Thyroid gland (tissue), 4 donors: ENCODE data around the gene C8B. TPM values are rescaled to one million over a fixed set of nuclear protein-coding genes. Genes with fewer than 3 reads are reported as not detected.

Source experiments
- DNase-seq, 2 donors: peaks; one replicate each; pipeline ENCODE4 v3.0.0-alpha.2; 2019
- H3K27ac ChIP-seq, 3 donors: fragments of 200-600 bp; sonication (generic); 1 replicate in 2 of 3; 2 replicates in 1 of 3; pipeline ENCODE4 v1.5.1; 2016 to 2019; ENCODE audit warnings: mild to moderate bottlenecking in 1 of 3, moderate library complexity in 1 of 3
- H3K27me3 ChIP-seq: fragments of 200-600 bp; sonication (generic); one replicate; pipeline ENCODE4 v1.5.1; 2019
- H3K36me3 ChIP-seq, 2 donors: fragments of 200-600 bp; sonication (generic); one replicate each; pipeline ENCODE4 v1.5.1; 2016 to 2019
- H3K4me1 ChIP-seq, 2 donors: fragments of 200-600 bp; sonication (generic); one replicate each; pipeline ENCODE4 v1.5.1; 2017 to 2019
- H3K4me3 ChIP-seq, 3 donors: fragments of 200-600 bp; sonication (generic); replicated peaks in 1 of 3; 1 replicate in 2 of 3; 2 replicates in 1 of 3; pipeline ENCODE4 v1.5.1; 2016; ENCODE audit warnings: mild to moderate bottlenecking in 1 of 3
- H3K9me3 ChIP-seq: fragments of 200-600 bp; sonication (generic); one replicate; pipeline ENCODE4 v1.5.1; 2017
- POLR2A ChIP-seq, 2 donors: fragments of 450-650 bp; IDR thresholded peaks; one replicate each; pipeline ENCODE4 v1.6.1; 2017; ENCODE audit warnings: antibody characterized with exemption in 2 of 2, mild to moderate bottlenecking in 2 of 2, moderate library complexity in 1 of 2
- WGBS, 2 donors: methylation state at CpG; one replicate each; pipeline ENCODE4 v1.1.5; 2017; 5-methylcytosine and 5-hydroxymethylcytosine counted together
- intact Hi-C: fragments of 100-400 bp; cut with DNase I; formaldehyde crosslinking; loops from one replicate; pipeline ENCODE4 v1.15.1; 2023
- total RNA-seq, 4 donors: library from RNA; depleted of rRNA; stranded (reverse); fragments of >200 nt; gene quantifications; one replicate each; pipeline ENCODE4 v1.2.3, GENCODE V29; 2016
- TF ChIP-seq, protein P1 (sequence below), 6 experiments: fragments of 200-600 bp in 3 of 6; fragments of 450-650 bp in 3 of 6; sonication (generic) in 3 of 6; IDR thresholded peaks; one replicate each; pipeline ENCODE4 v1.5.1; 2016 to 2019; ENCODE audit warnings: antibody characterized with exemption in 6 of 6, mild to moderate bottlenecking in 2 of 6, inconsistent platforms in 1 of 6, moderate library complexity in 1 of 6

Gene C8B
- total RNA-seq, 4 donors from 2014 or later = not detected

DNA sequence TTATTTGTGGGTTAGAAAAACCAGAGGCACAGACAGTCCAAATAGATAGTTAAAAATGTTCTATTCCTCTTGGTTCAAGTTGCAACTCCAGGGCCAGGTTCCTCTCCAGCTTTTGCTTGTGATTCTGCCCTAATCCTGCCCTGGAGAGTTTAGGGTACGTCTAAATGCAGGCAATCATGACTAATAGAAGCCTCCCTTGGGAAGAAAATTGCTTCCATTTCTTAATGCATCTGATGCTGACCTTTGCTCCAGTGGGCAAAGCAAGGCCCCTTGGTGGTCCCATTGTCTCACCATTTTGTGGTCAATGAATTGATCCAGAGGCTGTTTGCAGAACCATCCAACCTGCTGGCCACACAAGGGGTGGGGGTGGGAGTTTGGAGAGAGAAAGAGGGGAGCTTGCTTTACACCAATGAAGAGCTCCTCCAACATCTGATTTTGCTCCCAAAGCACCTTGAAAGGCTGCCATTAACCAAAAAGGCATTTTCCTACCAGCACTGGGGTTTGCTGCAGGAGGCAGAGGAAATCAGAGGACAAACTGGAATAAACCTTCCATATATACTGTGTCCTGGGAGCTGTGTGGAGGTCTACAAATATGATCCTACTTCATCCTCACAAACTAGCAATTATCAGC is 31.3 kb downstream of the C8B start:
- Histone ChIP-seq H3K36me3 (no peaks in the 10 kb centered on the region), H3K4me1 (no peaks in the 10 kb centered on the region), H3K4me3 (no peak overlapping the region), H3K27me3 (no peaks in the 10 kb centered on the region), H3K9me3 (no peaks in the 10 kb centered on the region), H3K27ac (no peak overlapping the region)
- no peak for TF ChIP-seq POLR2A (IDR thresholded peaks at IDR 0.05)
- TF ChIP-seq, protein P1, sequence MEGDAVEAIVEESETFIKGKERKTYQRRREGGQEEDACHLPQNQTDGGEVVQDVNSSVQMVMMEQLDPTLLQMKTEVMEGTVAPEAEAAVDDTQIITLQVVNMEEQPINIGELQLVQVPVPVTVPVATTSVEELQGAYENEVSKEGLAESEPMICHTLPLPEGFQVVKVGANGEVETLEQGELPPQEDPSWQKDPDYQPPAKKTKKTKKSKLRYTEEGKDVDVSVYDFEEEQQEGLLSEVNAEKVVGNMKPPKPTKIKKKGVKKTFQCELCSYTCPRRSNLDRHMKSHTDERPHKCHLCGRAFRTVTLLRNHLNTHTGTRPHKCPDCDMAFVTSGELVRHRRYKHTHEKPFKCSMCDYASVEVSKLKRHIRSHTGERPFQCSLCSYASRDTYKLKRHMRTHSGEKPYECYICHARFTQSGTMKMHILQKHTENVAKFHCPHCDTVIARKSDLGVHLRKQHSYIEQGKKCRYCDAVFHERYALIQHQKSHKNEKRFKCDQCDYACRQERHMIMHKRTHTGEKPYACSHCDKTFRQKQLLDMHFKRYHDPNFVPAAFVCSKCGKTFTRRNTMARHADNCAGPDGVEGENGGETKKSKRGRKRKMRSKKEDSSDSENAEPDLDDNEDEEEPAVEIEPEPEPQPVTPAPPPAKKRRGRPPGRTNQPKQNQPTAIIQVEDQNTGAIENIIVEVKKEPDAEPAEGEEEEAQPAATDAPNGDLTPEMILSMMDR (IDR thresholded peaks at IDR 0.05) = no peak
- 40 to 52% methylated on average over 1 of the region's 1 CpG for WGBS, 2 donors
- DNase-seq = no peak
- intact Hi-C loops = no loop called here

DNA sequence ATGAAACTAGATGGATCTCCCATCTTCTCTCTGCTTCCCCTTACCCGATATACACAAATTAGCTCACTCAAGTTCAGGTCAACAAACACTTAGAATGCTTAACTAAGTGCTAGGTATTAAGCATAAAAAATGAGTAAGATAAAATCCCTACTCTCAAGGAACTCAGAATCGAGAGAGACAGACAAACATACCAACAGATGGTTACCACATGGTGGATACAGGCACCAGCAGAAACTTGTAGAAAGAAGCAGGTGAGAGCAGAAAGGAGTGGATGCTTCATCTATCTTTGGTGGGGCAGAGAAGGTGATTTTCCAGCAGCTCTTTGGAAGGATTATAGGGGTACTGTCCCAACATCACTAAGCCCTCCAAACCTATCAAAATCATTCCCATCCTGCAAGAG is 32.2 kb downstream of the C8B start:
- Histone ChIP-seq H3K27ac (no peak overlapping the region), H3K4me3 (no peak overlapping the region), H3K9me3 (no peaks in the 10 kb centered on the region), H3K36me3 (no peaks in the 10 kb centered on the region), H3K27me3 (no peaks in the 10 kb centered on the region), H3K4me1 (no peaks in the 10 kb centered on the region)
- TF ChIP-seq, protein P1 (IDR thresholded peaks at IDR 0.05) = no peak
- no peak for TF ChIP-seq POLR2A (IDR thresholded peaks at IDR 0.05)
- DNase-seq = no peak
- intact Hi-C loops = no loop called here
- 66 to 67% methylated on average over 2 of the region's 2 CpGs for WGBS, 2 donors

DNA sequence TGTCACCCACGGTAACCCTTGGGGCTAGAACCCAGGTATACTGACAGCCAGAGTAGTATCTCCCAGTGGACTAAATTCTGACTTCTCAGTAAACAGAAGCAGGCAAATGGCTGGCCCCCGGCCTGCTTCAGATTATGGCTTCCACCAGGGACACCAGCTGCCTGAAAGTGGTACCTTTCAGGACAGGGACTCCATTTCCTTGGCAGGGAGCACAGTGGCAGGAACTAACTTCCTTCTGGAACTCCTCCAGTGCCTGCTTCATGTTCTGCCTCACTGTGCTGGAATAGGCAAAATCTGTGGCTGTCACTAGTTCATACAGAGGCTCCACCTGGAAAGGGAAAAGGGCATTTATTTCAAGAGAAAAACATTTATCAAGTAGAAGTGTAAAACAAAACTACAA is 32.7 kb downstream of the C8B start:
- 84 to 90% methylated on average over 2 of the region's 2 CpGs for WGBS, 2 donors
- intact Hi-C loops = no loop called here

DNA sequence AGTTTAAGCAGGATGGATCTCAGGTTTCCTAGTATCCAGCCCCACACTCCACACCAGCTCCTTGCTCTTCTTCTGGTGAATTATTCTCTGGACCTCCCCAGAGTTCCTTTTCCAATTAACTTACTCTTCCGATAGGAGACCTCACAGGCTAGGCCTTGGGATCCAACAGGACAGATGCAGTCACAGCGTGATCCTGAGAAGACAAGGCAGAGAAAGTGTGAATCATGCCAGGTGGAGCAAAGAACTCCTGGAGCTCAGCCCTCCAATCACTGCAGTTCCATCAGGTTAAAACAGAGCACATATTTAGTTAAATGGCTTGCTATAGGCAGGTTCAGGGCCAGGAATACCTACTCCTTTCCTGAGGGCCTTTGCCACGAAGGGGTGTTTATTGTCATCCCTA is 34.1 kb downstream of the C8B start:
- Histone ChIP-seq H3K9me3 (no peaks in the 10 kb centered on the region), H3K4me1 (no peaks in the 10 kb centered on the region), H3K36me3 (no peaks in the 10 kb centered on the region), H3K4me3 (no peak overlapping the region), H3K27ac (no peak overlapping the region), H3K27me3 (no peaks in the 10 kb centered on the region)
- 80 to 88% methylated on average over 3 of the region's 3 CpGs for WGBS, 2 donors
- intact Hi-C loops = no loop called here
- no peak for DNase-seq
- TF ChIP-seq, protein P1 (IDR thresholded peaks at IDR 0.05) = no peak
- no peak for TF ChIP-seq POLR2A (IDR thresholded peaks at IDR 0.05)

More for the DNA sequence above, 32.7 kb downstream of the C8B start:
- H3K4me1 ChIP-seq = no peaks in the 10 kb centered on the region
- no peak for DNase-seq
- H3K27ac ChIP-seq = no peak overlapping the region
- TF ChIP-seq POLR2A (IDR thresholded peaks at IDR 0.05) = no peak
- TF ChIP-seq, protein P1 (IDR thresholded peaks at IDR 0.05) = no peak
- H3K27me3 ChIP-seq = no peaks in the 10 kb centered on the region
- H3K36me3 ChIP-seq = no peaks in the 10 kb centered on the region
- H3K4me3 ChIP-seq = no peak overlapping the region
- H3K9me3 ChIP-seq = no peaks in the 10 kb centered on the region

DNA sequence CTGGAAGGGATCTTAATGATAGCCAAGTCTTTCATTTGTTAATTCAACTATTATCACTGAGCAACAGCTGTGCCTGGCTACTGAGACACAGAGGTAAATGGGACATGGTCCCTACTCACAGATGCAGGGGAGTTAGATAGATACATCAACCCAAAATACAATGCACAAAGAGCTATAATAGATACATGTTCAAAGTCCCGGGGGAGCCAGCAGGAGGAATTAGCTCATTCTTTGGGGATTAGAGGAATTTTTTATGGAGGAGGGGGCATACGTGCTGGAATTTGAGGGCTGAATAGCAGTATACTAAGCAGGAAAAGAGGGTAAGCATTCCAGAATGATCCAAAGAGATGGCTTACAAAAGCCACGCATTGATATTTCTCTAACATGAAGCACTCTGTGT is 34.6 kb downstream of the C8B start:
- intact Hi-C loops = no loop called here
- H3K4me3 ChIP-seq = no peak overlapping the region
- 63 to 84% methylated on average over 3 of the region's 3 CpGs for WGBS, 2 donors
- no peak for DNase-seq
- no peaks in the 10 kb centered on the region for H3K9me3 ChIP-seq
- H3K36me3 ChIP-seq = no peaks in the 10 kb centered on the region
- no peak overlapping the region for H3K27ac ChIP-seq
- H3K27me3 ChIP-seq = no peaks in the 10 kb centered on the region
- H3K4me1 ChIP-seq = no peaks in the 10 kb centered on the region
- no peak for TF ChIP-seq POLR2A (IDR thresholded peaks at IDR 0.05)
- TF ChIP-seq, protein P1 (IDR thresholded peaks at IDR 0.05) = no peak
